Neutrophil (primary cell): ENCODE data around the gene C1QL4.

Experiments used
- H3K27ac ChIP-seq: fragments of 200-600 bp; sonication (generic); 2 replicates; pipeline ENCODE4 v1.5.1; 2016; ENCODE audit warnings: mild to moderate bottlenecking, moderate library complexity
- H3K27me3 ChIP-seq: fragments of 200-600 bp; sonication (generic); 2 replicates; pipeline ENCODE4 v1.6.0; 2016; ENCODE audit warnings: mild to moderate bottlenecking
- H3K36me3 ChIP-seq: fragments of 200-600 bp; sonication (generic); 2 replicates; pipeline ENCODE4 v1.5.1; 2017
- H3K4me1 ChIP-seq, 2 experiments: fragments of 200-600 bp in 1 of 2; sonication (generic) in 1 of 2; 1 replicate in 1 of 2; 2 replicates in 1 of 2; pipeline versions ENCODE4 v1.5.1 to v1.6.1; 2013 to 2016; ENCODE audit warnings: low read depth in 1 of 2, low read length in 1 of 2, mild to moderate bottlenecking in 1 of 2, moderate library complexity in 1 of 2; ENCODE audit not compliant: control insufficient read depth in 1 of 2, insufficient read depth in 1 of 2
- H3K4me3 ChIP-seq, 2 experiments: fragments of 200-600 bp in 1 of 2; sonication (generic) in 1 of 2; 1 replicate in 1 of 2; 2 replicates in 1 of 2; pipeline ENCODE4 v1.5.1; 2013 to 2016; ENCODE audit warnings: low read depth in 1 of 2, low read length in 1 of 2, mild to moderate bottlenecking in 1 of 2, moderate library complexity in 1 of 2
- H3K9me3 ChIP-seq: fragments of 200-600 bp; sonication (generic); 2 replicates; pipeline ENCODE4 v1.5.1; 2016
- TF ChIP-seq, protein P1 (sequence below): fragments of 200-600 bp; sonication (generic); IDR thresholded peaks from 2 replicates; pipeline ENCODE4 v1.5.1; 2016; ENCODE audit warnings: antibody characterized with exemption

The C1QL4 gene

DNA sequence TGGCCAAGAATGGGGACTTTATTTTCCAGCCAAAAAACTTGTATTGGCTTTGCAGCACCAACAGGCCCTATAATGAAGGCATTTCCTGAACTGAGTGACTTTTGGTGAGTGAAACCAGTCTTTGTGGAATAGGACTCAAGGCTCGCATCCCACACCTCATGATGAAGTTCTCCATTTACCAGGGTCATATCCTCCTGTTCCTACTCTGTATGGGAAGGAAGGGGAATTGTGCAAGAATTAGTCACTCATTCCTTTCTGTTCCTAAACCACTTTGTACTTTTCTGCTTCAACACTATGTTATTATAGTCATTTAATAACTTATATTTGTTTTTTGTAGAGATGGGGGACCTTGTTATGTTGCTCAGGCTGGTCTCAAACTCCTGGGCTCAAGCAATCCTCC lies 28.0 kb upstream of the C1QL4 start:
- TF ChIP-seq, protein P1, sequence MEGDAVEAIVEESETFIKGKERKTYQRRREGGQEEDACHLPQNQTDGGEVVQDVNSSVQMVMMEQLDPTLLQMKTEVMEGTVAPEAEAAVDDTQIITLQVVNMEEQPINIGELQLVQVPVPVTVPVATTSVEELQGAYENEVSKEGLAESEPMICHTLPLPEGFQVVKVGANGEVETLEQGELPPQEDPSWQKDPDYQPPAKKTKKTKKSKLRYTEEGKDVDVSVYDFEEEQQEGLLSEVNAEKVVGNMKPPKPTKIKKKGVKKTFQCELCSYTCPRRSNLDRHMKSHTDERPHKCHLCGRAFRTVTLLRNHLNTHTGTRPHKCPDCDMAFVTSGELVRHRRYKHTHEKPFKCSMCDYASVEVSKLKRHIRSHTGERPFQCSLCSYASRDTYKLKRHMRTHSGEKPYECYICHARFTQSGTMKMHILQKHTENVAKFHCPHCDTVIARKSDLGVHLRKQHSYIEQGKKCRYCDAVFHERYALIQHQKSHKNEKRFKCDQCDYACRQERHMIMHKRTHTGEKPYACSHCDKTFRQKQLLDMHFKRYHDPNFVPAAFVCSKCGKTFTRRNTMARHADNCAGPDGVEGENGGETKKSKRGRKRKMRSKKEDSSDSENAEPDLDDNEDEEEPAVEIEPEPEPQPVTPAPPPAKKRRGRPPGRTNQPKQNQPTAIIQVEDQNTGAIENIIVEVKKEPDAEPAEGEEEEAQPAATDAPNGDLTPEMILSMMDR = no peak
- Histone ChIP-seq H3K9me3 (no peaks in the 10 kb centered on the region), H3K36me3 (no peaks in the 10 kb centered on the region), H3K4me3 (no peak overlapping the region), H3K27me3 (peaks cover 51% of the 10 kb centered on the region), H3K27ac (no peak overlapping the region), H3K4me1 (peaks cover 12 to 20% of the 10 kb centered on the region in 2 experiments)

DNA sequence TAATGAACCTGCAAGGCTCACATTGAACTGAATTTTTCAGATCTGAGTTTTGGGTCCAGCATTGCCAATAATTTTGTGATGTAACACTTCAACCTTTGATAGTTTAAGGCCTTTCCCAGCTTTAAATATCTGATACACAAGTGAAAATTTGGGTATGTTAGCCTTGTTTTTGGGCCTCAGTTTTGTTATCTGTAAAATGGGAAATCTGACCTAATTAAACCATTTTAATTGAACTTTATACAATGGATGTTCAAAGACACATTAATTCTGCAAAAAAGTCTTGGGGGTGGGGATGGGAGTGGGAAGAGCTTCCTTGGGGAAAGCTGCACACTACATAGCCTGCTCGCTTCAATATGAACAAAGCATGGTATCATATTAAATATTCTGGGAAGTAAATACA lies 25.1 kb upstream of the C1QL4 start:
- Histone ChIP-seq H3K27ac (no peak overlapping the region), H3K4me3 (no peak overlapping the region), H3K4me1 (peaks cover 8 to 11% of the 10 kb centered on the region in 2 experiments), H3K36me3 (no peaks in the 10 kb centered on the region), H3K9me3 (no peaks in the 10 kb centered on the region), H3K27me3 (peaks cover 63% of the 10 kb centered on the region)
- TF ChIP-seq, protein P1 = no peak

DNA sequence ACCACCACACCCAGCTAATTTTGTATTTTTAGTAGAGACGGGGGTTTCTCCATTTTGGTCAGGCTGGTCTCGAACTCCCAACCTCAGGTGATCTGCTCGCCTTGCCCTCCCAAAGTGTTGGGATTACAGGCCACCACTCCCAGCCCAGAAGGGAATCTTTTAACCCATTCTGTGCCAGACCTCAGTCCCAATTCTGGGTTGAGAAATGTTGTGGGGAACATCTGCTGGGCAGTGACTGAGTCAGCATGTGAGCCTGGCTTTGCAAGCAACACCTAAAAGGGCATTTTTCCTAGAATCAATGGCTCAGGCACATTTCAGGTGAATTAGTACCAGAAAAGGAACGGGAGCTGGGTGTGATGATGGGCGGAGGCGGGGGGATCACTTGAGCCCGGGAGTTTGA lies 22.7 kb upstream of the C1QL4 start:
- Histone ChIP-seq H3K27me3 (peaks cover 60% of the 10 kb centered on the region), H3K36me3 (no peaks in the 10 kb centered on the region), H3K4me3 (no peak overlapping the region), H3K4me1 (no peaks in the 10 kb centered on the region), H3K9me3 (no peaks in the 10 kb centered on the region), H3K27ac (no peak overlapping the region)
- TF ChIP-seq, protein P1 = no peak

DNA sequence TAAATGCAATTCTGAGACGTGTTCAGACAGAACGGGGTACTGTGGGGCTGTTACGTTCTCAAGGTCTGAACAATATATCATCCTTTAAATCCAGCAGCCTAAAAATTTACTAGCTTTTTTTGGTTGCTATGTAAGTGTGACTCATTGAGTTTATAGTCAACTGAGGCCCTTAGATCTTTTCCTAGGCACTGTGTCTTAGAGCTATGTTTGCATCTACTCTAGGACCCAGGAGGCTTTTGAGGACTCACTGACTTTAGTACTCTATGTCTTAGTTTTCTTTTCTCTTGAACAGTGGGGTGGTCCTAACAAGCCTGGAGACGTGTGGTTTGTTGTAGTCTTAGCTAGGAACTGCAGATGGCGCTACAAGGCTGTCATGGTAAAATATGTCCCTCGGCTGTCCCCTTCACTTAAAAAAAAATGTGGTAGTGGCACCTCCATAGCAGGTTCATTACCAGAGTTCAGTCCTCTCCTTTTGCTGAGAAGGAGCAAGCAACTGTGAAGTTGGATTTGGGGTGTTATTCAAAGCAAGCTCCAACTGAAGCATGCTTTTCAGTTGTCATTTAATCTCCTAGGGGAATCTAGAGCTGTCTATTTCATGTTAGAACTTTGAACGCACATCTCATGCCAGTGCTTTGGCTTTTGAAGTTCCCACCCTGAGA lies 21.6 kb upstream of the C1QL4 start:
- TF ChIP-seq, protein P1 = no peak
- Histone ChIP-seq H3K4me3 (no peak overlapping the region), H3K27me3 (peaks cover 70% of the 10 kb centered on the region), H3K36me3 (no peaks in the 10 kb centered on the region), H3K9me3 (no peaks in the 10 kb centered on the region), H3K27ac (no peak overlapping the region), H3K4me1 (no peaks in the 10 kb centered on the region)

DNA sequence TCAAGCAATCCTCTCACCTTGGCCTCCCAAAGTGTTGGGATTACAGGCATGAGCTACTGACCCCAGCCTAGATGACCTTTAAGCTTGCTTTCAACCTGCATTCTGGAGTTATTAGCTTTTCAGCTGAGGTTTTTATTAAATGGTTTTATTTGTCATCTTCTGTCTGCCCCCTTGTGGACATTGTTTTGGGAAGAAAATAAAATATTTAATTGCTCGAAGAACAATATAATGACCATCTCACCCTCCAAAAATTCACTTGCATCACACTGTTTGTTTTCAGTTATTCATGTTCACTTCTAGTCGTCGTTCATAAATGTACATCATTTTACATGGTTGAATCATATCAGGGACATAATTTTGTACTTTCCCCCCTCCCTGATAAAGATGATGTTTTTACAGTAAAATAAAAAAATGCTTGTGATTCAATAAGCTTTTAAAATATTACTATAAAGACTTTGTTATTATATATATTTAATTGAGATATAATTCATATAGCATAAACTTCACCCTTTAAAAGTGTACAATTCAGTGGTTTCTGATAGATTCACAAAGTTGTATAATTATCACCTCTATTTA lies 20.2 kb upstream of the C1QL4 start:
- peaks cover 82% of the 10 kb centered on the region for H3K27me3 ChIP-seq
- no peak overlapping the region for H3K27ac ChIP-seq
- H3K4me3 ChIP-seq = no peak overlapping the region
- TF ChIP-seq, protein P1 = no peak
- no peaks in the 10 kb centered on the region for H3K9me3 ChIP-seq
- no peaks in the 10 kb centered on the region for H3K4me1 ChIP-seq
- H3K36me3 ChIP-seq = no peaks in the 10 kb centered on the region
